CD4-positive, alpha-beta T cell treated with Interleukin-4 for 1 hour (primary cell): ENCODE measurements around the gene TGFBR3L.
"Not testable (repeated sequence)": the region's sequence is repeated elsewhere in the genome, so short reads cannot be mapped to it uniquely, and the experiment has no call there.

Experiments
- DNase-seq, 2 donors: peaks; one replicate each; pipeline ENCODE4 v3.0.0-alpha.2; 2020 to 2022

The TGFBR3L gene

DNA sequence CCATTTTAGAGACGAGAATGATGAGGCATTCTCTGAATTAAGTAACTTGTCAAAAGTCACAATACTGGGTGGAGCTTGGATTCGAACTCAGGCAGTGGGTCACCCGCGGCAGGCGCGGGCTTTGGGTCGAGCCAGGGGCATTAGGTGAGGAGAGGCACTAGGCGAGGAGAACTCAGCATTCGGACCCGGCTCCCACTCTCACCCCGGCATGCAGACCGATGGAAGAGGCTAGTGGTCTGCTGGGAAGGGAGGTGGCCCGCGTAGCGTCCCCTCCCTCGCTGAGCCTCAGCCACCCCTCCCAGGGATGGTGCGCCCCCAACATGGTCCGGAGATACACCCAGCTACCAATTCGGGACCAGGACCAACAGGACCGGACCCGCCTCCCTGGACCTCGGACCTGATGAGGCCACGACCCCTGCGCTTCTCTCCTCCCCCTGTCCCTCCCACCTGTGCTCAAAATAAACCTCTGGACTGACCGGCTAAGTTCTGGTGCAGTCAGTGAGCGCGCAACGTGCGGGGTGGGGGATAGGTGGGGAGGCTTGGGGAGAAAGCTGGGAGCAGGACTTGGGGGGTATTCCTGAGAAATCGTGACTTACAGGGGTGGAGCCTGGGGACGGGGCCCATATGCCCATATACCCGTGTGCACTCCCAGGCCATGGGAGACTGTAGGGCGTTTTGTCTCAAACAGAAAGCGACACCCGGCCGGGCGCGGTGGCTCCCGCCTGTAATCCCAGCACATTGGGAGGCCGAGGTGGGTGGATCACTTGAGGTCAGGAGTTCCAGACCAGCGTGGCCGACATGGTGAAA, 4.2 kb downstream of the TGFBR3L start:
- no peak for DNase-seq

DNA sequence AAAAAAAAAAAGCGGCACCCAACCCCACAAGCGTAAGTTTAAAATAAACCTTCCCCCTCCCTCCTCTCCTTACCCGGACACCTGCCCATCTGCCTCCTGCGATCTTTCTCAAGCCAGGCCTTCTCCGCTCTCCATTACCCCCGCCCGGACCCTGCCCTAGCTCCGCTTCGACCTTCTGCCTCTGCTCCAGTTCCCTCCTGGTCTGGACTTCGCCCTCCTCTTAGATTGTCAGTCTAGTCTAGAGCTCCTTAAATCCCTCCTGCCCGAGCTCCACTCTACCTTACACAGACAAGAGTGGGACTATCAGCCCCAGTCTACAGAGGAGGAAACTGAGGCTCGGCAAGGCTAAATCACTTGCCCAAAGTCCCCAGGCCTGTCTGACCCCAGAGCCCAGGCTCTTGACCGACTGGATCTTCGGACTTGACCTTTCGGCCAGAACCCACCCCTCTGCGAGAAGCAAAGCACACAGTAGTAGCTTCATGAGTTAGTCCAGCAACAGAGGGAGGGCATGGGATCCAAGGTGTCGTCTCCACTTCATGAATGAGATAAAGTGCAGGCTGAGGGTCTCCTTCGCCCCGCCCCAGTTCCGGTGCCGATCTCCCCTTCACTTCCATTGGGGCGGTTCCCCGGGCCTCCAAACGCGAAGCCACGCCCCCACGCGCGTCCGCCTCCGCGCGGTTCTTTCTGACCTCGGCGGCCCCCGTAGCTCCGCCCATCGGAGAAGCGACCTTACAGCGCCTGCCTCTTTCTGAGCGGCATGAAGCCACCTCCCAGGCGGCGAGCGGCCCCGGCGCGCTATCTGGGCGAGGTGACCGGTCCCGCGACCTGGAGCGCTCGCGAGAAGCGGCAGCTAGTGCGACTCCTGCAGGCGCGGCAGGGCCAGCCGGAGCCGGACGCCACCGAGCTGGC, 5.2 kb downstream of the TGFBR3L start, which contains the start of gene SNAPC2:
Gene SNAPC2, plus strand, starts transcription at position 729 of the 909 bp plus-strand sequence. Its CDS starts 29 bp downstream, at position 758.
- DNase-seq = peak; percentile 97

DNA sequence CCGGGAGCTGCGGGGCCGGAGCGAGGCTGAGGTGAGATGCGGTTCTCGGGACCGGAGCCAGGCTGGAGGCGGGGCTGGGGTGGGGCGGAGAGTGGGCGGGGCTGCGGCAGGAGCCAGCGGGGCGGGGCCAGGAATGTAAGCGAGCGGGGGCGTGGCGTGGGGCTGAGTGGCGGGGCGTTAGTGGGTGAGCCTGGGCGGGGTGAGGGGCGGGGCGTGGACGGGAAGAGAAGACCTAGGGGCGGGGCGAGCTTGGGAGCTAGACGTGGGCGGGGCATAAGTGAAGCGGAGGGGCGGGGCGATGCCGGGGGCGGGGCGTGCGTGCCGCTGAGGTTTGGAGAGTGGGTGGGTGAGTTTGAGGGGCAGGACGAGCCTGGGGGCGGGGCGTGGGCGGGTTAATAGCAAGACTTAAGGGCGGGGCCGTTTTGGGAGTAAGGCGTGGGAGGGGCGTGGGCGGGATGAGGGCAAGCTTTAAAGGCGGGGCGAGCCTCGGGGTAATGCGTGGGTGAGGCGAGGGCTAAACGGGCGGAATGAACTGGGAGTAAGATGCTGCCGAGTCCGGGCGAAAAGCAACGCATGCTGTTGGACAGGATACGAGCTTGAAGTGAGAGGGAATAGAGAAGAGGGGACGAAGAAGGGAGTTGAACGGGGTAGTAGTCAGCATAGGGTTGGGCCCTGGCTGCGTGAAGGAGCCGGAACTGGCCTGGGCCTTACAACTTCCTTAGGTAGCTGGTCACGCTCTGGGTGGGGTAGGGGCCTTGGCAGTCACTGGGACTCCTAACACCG, 6.1 kb downstream of the TGFBR3L start:
- DNase-seq = peak; percentile 98 to 99

DNA sequence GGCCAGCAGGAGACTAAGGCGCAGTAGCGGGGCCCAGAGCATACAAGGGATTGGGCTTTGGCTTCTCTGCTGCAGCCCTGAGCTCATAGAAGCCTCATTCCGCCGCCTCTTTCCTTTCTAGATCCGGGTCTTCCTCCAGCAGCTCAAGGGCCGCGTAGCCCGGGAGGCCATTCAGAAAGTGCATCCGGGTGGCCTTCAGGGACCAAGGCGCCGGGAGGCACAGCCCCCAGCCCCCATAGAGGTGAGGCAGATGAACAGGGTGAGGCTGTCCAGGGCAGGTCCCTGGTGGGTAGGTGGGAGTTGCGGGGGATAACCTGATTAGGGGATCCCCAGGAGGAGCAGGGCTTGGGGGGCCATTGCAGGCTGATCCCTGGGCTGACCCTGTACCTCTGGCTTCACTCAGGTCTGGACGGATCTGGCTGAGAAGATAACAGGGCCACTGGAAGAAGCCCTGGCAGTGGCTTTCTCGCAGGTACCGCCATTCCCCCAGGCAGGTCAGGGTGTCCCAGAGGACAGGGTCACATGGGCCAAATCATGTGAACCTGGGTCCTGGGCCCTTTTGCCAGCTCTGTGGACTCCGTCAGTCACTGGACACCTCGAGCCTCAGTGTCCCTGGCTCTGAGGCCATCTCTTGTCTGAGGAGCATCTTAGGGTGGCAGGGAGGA, 6.8 kb downstream of the TGFBR3L start:
- DNase-seq = no peak

DNA sequence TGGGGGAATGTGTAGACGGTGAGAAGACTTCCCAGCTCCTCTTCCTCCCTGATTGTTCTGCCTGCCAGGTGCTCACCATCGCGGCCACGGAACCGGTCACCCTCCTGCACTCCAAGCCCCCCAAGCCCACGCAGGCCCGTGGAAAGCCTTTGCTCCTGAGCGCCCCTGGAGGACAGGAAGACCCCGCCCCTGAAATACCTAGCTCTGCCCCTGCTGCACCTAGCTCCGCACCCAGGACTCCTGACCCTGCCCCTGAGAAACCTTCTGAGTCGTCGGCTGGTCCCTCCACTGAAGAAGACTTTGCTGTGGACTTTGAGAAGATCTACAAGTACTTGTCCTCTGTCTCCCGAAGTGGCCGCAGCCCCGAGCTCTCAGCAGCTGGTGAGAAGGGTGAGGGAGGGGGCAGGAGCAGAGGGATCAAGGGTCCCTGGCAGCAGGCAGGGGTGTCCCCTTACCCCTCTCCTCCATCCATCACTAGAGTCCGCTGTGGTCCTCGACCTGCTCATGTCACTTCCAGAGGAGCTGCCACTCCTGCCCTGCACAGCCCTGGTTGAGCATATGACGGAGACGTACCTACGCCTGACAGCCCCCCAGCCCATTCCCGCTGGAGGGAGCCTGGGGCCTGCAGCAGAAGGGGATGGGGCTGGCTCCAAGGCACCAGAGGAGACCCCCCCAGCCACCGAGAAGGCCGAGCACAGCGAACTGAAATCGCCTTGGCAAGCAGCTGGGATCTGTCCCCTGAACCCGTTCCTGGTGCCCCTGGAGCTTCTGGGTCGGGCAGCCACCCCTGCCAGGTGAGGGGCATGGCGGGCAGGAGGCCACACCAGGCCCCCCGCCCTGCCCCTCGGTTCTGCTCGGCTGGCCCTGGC, 7.6 kb downstream of the TGFBR3L start:
- DNase-seq = no peak

DNA sequence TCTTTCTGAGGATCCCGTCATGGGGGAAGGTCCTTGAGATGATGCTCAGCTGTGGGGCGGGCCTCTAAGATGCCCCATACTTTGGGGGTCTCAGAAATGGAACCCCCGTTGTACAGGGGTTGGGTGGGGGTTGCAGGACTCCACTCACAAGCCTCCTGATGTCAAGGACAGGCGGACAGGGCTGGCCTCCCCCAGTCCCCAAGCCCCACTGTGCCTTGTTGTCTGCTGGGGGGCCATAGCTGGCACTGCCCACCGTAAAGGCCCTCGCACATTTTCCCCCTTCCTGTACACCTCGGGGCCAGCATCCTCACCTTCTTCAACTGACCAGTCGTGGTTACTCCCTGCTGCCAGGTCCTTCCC, 8.2 kb downstream of the TGFBR3L start:
- no peak for DNase-seq

DNA sequence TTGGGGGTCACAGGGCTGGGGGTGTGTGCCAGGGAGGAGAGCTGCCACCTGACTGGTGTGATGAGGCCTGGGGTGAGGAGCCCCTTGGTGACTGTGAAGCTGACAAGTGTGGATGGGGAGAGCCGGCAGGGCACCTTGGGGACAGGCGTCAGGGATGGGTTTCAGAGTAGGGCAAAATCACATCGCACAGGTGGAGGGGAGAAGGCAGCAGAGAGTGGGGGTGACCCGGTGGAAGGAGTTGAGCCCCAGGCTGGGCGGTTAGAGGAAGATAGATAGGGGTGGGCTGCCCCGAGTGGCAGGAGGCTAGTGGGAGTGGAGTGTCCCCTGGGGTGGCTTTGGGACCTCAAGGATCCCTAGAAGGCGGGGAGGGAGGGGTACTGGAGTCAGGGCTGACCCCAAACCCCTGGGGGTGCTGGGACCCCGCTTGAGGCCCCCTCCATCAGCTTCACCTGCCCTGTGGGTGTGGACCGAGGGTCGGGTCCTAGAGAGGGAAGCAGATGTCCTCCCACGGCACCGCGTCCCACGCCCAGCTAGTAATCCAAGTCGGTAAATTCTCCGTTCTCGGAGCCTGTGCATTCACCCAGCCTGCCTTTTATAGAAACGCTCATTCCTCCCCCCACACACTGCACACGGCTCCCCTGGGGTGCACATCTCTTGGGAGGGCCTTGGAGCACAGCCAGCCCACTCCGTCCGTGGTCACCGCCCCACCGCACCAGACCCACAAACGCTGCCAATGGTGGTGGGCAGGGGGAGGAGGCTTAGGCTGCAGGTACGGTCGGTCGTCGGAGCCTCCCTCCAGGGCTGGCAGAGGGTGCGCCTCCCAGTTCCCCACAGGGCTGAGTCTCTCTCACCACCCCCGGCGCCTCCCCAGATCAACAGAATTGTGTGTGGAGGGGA, 8.9 kb downstream of the TGFBR3L start:
- no peak for DNase-seq

DNA sequence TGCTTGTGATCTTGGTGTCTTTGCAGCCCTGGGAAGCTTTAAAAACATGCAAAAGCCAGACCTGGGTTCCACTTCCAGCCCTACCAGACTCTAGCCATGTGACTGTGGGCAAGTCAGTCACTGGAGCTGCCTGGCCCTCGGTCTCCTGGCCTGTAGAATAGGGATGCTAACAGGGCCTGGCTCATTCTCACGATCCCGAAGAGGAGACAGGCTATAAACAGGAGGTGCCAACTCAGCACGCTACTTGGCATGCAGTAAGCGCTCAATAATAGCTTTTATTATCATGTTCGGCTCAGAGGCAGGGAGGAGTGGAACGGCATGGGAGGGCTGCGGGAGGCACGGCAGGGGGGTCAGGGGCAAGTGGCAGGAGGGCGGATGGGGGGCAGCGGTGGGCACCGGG, 9.6 kb downstream of the TGFBR3L start:
- DNase-seq = no peak

DNA sequence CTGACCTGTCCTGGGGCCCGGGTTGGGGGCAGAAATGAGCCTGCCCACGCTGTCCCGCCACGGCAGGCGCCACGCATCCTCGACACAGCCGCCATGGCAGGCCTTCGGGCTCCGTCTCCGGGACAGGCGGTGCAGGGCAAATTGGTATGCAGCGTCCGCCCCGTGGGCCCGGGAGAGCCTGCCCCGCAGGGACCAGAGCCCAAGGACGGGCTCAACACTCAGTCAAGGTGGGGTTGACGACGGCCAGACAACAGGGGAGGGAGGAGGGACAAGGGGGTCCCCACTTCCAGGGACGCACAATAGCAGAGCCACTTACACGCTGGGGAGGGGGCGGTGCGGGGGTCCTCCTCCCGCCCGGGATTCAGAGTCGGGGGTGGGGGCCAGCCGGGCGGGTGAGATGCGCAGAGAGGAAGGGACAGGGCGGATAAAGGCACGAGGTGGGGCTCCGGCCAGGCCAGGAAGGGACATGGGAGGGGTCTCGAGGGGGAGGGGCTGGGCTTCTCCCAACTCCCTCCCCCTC, 10.1 kb downstream of the TGFBR3L start:
- no peak for DNase-seq

DNA sequence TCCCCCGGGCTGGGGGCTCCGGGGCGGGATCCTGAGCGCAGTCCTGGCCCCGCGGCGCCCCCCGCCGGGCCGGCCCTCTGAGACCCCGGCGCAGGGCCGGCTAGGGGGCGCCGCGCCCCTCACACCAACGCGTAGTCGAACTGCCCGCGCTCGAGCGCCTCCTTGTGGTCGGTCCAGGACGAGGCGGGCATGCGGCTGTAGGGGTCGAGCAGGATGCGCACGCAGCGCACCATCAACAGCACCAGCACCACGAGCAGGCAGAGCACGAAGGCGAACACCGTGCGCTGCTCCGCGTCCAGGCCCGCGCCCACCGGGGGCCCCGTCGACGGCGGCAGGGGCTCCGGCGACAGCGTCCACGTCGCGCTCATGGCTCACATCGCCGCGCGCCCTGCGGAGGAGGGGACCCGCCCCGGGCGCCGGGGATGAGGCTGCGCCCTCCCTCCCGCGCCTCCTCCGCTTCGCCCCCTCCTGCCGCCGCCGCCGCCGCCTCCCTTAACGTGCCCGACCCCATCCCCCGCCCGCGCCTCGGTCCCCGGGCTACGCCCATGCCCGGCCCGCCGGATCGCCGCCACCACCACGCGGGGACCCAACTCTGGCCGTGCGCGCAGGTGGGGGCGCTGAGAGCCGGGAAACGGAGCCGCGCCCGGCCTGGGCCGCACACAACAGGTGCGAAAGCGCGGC, 10.7 kb downstream of the TGFBR3L start:
- DNase-seq = peak; percentile 75 to 81

DNA sequence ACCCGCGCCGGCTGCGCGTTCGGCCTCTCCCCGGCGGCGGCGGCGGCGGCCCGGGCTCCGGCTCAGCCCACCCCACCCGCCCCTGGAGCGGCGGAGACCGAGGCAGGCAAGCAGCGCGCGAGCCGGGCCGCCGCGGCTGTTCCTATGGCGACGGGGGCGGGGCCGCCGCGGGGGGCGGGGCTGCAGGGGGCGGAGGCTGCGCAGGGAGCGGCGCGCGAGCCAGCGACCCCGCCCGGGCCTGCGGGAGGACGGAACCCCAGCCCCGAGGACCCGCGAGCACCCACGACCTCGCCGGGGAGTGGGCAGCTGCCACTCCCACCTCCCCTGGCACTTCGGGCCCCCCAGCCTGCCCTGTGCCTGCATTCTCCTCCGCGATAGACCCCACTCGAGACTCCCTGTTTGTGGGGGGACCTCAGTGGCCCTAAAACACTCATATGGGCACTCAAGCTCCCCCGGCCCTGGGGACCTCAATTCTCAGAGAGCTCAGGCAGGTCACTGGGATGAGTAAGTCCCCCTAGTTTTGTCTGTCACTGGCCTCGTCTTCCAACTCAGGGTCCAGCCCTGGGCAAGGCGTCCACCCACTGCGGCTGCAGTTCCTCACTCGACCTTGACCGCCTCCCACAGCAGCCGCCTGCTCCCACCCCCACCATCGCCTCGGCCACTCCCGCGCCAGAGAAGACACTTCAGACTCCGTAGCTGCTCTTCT, 11.5 kb downstream of the TGFBR3L start, which contains the start of gene CTXN1:
Gene CTXN1, minus strand, starts transcription at position 115 of the 706 bp plus-strand sequence. CDS start 597 bp downstream, outside the sequence.
- DNase-seq = peak; percentile 72 to 80

DNA sequence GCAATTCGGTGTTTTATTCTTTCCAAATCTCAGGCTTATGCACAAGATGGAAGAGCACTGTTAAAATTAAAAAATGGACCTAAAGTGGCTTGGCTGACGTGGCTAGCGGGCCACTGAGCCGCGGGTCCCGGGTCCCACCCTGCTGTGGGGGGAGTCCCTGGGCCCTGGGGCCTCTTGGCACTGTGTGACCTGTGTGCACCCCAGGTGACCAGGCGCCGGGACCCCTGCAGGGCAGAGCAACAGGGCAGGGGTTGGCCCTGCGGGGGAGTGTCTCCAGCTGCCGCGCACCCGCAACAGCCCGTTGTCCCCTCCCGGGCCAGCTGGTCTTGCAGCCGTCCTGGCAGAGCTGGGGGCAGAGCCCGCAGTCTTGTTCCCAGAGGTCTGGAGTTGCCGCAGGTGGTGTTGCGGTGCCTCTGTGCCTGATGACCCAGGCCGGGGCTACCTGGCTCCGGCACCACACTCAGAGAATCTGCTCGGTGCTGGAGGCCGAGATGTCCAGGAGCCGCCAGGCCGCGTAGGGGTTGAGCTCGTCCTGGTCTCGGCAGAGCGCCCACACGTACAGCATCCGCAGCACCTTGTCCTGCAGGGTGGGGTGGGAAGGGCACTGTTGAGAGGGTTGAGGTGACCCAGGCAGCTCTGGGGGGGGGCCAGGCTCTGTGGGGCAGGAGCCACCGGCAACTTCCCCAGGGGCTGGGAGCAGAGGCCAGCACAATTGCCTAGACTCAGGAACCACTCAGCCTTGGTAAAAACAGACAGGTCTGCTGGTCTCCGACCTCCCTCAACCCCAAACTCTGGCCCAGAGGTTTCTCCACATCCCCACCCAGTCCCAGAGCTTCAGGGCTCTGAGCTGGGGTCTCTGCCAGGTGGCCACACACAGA, 12.3 kb downstream of the TGFBR3L start:
- DNase-seq = no peak

DNA sequence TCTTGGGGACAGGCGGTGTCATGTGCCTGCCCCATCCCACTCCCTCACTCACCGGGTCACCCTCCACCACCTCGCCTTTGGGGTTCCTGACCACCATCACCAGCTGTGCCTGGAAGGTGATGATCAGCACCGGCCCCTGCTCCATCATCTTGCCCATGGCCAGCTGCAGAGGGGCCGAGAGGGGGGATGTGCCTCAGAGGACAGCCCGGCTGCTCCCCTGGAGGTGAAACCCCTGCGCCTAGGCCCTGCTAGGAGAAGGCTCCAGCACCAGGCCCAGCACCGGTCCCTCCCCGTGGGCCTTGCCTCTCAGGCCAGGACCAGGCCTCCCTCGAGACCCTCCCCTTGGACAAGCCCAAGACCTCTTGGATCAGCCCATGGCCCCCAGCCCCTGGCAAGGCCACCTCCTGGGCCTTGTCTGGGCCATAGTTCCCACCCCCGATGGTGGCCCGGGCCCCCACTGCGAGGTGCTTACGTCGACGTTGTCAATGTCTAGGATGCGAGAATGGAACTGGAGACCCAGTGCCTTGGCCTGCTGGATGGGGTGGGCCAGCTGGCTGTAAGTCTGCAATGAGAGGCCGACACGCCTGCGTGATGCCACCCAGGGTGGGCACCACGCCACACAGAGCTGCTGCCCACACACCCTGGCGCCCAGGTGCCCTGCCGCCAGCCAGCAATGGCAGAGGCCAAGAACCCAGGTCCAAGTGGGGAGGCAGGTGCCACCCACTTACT, 13.1 kb downstream of the TGFBR3L start:
- no peak for DNase-seq

DNA sequence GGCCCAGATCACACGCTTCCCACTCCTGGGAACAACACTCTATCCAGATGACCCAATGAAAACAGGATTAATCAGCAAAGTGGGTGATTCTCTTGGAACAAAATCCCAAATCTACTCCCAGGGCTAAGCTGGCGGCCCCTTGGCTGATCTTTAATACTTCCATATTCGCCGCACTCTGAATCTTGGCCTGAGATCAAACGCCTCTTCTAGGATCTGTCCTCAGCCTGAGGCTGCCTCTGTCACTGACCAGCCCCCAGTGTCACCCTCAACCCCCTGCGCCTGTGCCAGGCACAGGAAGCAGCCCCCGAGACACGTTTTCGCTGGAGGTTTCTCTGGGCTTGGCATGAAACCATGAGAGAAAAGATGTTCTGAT, 13.7 kb downstream of the TGFBR3L start:
- DNase-seq = no peak

DNA sequence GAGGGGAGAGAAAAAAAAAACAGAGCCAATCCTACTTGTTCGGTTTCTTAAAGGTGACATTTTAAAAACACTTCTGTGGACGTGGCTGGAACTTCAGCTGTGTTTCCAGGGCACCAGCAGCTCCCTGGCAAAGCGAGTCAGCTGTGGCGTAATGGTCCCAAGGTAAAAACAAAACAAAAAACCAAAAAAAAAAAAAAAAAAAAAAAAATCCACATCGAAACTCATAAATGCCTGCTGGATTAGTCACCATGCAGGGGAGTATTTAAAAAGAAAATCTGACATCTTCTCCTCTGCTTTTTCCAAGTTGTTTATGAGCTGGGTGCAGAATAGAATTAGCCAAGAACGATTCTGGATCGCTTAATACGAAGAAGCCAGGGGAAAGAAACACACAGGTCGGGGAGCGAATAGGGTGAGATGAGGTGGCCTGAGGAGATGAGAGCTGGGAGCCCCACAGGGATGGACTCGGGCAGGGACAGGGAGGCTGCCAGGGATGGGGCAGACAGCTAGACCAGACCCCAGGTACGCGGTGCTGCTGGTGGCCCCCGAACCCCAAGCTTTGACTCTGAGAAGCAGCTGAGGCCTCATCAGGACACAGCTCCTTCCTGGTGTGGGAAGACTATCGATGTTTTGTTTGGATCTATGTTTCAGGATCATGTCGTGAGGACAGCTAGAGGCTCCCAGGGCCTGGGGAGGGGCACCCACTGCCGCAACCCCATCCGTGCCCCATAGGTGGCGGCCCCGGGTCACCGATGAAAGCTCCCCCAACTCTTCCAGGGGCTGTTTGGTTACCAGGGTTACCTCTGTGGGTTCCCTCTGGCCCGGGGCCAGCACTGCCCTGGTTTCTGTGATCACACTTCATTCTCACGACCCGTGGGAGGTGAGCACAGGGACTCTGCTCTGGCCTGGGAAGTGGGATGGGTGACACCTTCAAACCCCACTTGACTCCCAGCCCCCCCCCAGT, 14.4 kb downstream of the TGFBR3L start:
- DNase-seq = peak; percentile 76 to 78

DNA sequence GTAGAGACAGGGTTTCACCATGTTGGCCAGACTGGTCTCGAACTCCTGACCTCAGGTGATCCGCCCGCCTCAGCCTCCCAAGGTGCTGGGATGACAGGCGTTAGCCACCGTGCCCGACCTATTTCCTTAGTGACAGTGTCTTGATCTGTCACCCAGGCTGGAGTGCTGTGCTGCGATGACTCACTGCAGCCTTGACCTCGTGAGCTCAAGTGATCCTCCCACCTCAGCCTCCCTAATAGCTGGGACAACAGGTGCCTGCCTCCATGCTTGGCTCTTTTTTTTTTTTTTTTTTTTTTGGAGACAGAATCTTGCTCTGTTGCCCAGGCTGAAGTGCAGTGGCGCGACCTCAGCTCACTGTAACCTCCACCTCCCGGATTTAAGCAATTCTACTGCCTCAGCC, 15.4 kb downstream of the TGFBR3L start:
- not testable (repeated sequence) for DNase-seq
